GM13977 (cell line): ENCODE measurements around the gene CARD19.
A peak's percentile ranks its signal among the peaks of the same experiment; 100 is the strongest.

ENCODE experiments used
- DNase-seq: peaks from one replicate; pipeline ENCODE4 v3.0.0; 2012; ENCODE audit warnings: low spot score
- CTCF ChIP-seq: IDR thresholded peaks from 2 replicates; pipeline ENCODE4 v1.5.1; 2012; ENCODE audit warnings: mild to moderate bottlenecking, control low read depth; ENCODE audit not compliant: insufficient read depth; ENCODE audit errors: extremely low read depth, missing control alignments
- in situ Hi-C: fragments of 300-500 bp; cut with MboI; formaldehyde crosslinking; loops from one replicate; pipeline ENCODE4 v1.12.0; 2022; ENCODE audit warnings: low sequenced_read_pairs, low pct_unique_long_range_greater_than_20kb, mixed read lengths, inconsistent platforms; ENCODE audit not compliant: unreplicated experiment

CARD19 gene

GRCh38 chr9:93154293-93154903 is 58.4 kb downstream of the CARD19 start:
- TF ChIP-seq CTCF, result peak; percentile 65
- peak; percentile 59 for DNase-seq
- in situ Hi-C loops, result loop anchor here (25.0 kb wide), 1 partner anchor 158 kb away; no protein-coding TSS in a partner anchor

- TF ChIP-seq CTCF, result no peak
- in situ Hi-C loops, result loop anchor here (25.0 kb wide), 1 partner anchor 156 kb away; no protein-coding TSS in a partner anchor
- DNase-seq, result no peak
Measured at GRCh38 chr9:93155716-93156474, 59.9 kb downstream of the CARD19 start.

GRCh38 chr9:93156475-93157008 is 60.5 kb downstream of the CARD19 start:
- DNase-seq, result peak; percentile 76

GRCh38 chr9:93159601-93160471 is 63.8 kb downstream of the CARD19 start:
- DNase-seq, result peak; percentile 91
- peak; percentile 100 for TF ChIP-seq CTCF
- in situ Hi-C loops, result loop anchor here (25.0 kb wide), 1 partner anchor 152 kb away; no protein-coding TSS in a partner anchor

More at GRCh38 chr9:93156475-93157008, 60.5 kb downstream of the CARD19 start:
- TF ChIP-seq CTCF, result no peak
- in situ Hi-C loops, result loop anchor here (25.0 kb wide), 1 partner anchor 156 kb away; no protein-coding TSS in a partner anchor

- no peak for DNase-seq
- in situ Hi-C loops, result loop anchor here (25.0 kb wide), 1 partner anchor 150 kb away; no protein-coding TSS in a partner anchor
- TF ChIP-seq CTCF, result no peak
Measured at GRCh38 chr9:93161786-93162562, 66.0 kb downstream of the CARD19 start.
